K562 treated with DMSO at 1 percent for 12 hours (cell line): ENCODE data around the gene SYPL1. TPM values are rescaled to one million over a fixed set of nuclear protein-coding genes. Genes with fewer than 3 reads are reported as not detected.

Experiments
- total RNA-seq: library from RNA; unstranded; fragments of 300-600 nt; gene quantifications from 2 replicates; pipeline ENCODE4 v1.2.3, GENCODE V29; 2022; ENCODE audit not compliant: insufficient read depth

The SYPL1 gene
- 45.2 and 86.0 TPM in 2 replicates for total RNA-seq

GRCh38 chr7:106112118-106112971 is at the start of gene SYPL1:
Gene SYPL1 (minus strand): TSS chr7:106112312. CDS start chr7:106112208, 104 bp downstream.

Other genes with a start within 250 kb of the SYPL1 start
- gene ATXN7L1, start 235.7 kb downstream of the SYPL1 start, total RNA-seq, result 0.23 and 4.6 TPM in 2 replicates
- not detected in 2 replicates for gene CDHR3, start 149.0 kb downstream of the SYPL1 start, total RNA-seq
- 22.1 and 83.5 TPM in 2 replicates for gene NAMPT, start 172.7 kb upstream of the SYPL1 start, total RNA-seq